Skeletal muscle satellite cell (primary cell): ENCODE results near the gene NUP214.

ENCODE experiments used
- H3K27me3 ChIP-seq: 2 replicates; pipeline ENCODE4 v1.7.0; 2013; ENCODE audit warnings: low read length; ENCODE audit not compliant: control insufficient read depth, insufficient read depth
- H3K36me3 ChIP-seq: 2 replicates; pipeline ENCODE4 v1.7.0; 2013; ENCODE audit warnings: mild to moderate bottlenecking, control low read depth, low read length; ENCODE audit not compliant: insufficient read depth
- H3K4me1 ChIP-seq: 2 replicates; pipeline ENCODE4 v1.7.0; 2013; ENCODE audit warnings: low read length; ENCODE audit not compliant: control insufficient read depth, insufficient read depth
- H3K4me2 ChIP-seq: 2 replicates; pipeline ENCODE4 v1.7.0; 2013; ENCODE audit warnings: mild to moderate bottlenecking, low read length
- H3K4me3 ChIP-seq: 2 replicates; pipeline ENCODE4 v1.7.0; 2013; ENCODE audit warnings: low read length
- H3K9ac ChIP-seq: 2 replicates; pipeline ENCODE4 v1.7.0; 2013; ENCODE audit warnings: mild to moderate bottlenecking, low read depth, low read length, moderate library complexity
- H3K9me3 ChIP-seq: replicated peaks from 2 replicates; pipeline ENCODE4 v1.7.0; 2013; ENCODE audit warnings: mild to moderate bottlenecking, control low read depth, low read length

NUP214 gene

GRCh38 chr9:131090025-131090787 is 35.2 kb upstream of the NUP214 start:
- no peak overlapping the region for H3K4me2 ChIP-seq
- H3K9ac ChIP-seq, result no peak overlapping the region
- H3K27me3 ChIP-seq, result peaks cover 45% of the 10 kb centered on the region
- H3K4me3 ChIP-seq, result no peak overlapping the region
- H3K9me3 ChIP-seq, result no peaks in the 10 kb centered on the region
- H3K36me3 ChIP-seq, result no peaks in the 10 kb centered on the region
- no peaks in the 10 kb centered on the region for H3K4me1 ChIP-seq

DNA sequence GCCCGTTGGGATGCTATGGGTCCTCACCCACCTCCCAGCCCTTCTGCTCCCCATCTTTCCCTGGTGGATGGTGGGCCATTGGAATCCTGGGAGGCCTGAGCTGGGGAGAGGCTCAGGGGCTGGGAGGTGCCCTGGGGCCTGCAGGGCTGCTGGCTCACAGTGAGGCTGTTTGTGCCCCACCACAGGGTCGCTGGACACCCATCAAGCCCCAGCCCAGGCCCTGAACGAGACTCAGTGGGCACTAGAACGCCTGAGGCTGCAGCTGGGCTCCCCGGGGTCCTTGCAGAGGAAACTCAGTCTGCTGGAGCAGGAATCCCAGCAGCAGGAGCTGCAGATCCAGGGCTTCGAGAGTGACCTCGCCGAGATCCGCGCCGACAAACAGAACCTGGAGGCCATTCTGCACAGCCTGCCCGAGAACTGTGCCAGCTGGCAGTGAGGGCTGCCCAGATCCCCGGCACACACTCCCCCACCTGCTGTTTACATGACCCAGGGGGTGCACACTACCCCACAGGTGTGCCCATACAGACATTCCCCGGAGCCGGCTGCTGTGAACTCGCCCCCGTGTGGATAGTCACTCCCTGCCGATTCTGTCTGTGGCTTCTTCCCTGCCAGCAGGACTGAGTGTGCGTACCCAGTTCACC is 33.9 kb upstream of the NUP214 start:
- Histone ChIP-seq H3K27me3 (peaks cover 48% of the 10 kb centered on the region), H3K4me1 (no peaks in the 10 kb centered on the region), H3K9me3 (no peaks in the 10 kb centered on the region), H3K9ac (no peak overlapping the region), H3K36me3 (no peaks in the 10 kb centered on the region), H3K4me3 (no peak overlapping the region), H3K4me2 (no peak overlapping the region)

GRCh38 chr9:131092030-131092429 is 33.4 kb upstream of the NUP214 start:
- no peaks in the 10 kb centered on the region for H3K36me3 ChIP-seq
- H3K4me3 ChIP-seq, result no peak overlapping the region
- H3K4me1 ChIP-seq, result no peaks in the 10 kb centered on the region
- H3K9me3 ChIP-seq, result no peaks in the 10 kb centered on the region
- no peak overlapping the region for H3K9ac ChIP-seq
- H3K4me2 ChIP-seq, result no peak overlapping the region
- peaks cover 51% of the 10 kb centered on the region for H3K27me3 ChIP-seq

GRCh38 chr9:131092548-131093440 is 32.6 kb upstream of the NUP214 start:
- no peaks in the 10 kb centered on the region for H3K36me3 ChIP-seq
- H3K4me1 ChIP-seq, result no peaks in the 10 kb centered on the region
- no peaks in the 10 kb centered on the region for H3K9me3 ChIP-seq
- no peak overlapping the region for H3K4me3 ChIP-seq
- H3K9ac ChIP-seq, result no peak overlapping the region
- no peak overlapping the region for H3K4me2 ChIP-seq
- H3K27me3 ChIP-seq, result peaks cover 51% of the 10 kb centered on the region

- H3K4me2 ChIP-seq, result no peak overlapping the region
- H3K36me3 ChIP-seq, result no peaks in the 10 kb centered on the region
- no peak overlapping the region for H3K4me3 ChIP-seq
- no peak overlapping the region for H3K9ac ChIP-seq
- peaks cover 57% of the 10 kb centered on the region for H3K27me3 ChIP-seq
- H3K4me1 ChIP-seq, result no peaks in the 10 kb centered on the region
- no peaks in the 10 kb centered on the region for H3K9me3 ChIP-seq
Measured at GRCh38 chr9:131094015-131094414, 31.4 kb upstream of the NUP214 start.

GRCh38 chr9:131094622-131095021 is 30.8 kb upstream of the NUP214 start:
- peaks cover 62% of the 10 kb centered on the region for H3K27me3 ChIP-seq
- no peaks in the 10 kb centered on the region for H3K4me1 ChIP-seq
- H3K9me3 ChIP-seq, result no peaks in the 10 kb centered on the region
- H3K4me2 ChIP-seq, result no peak overlapping the region
- H3K4me3 ChIP-seq, result no peak overlapping the region
- H3K36me3 ChIP-seq, result no peaks in the 10 kb centered on the region
- H3K9ac ChIP-seq, result no peak overlapping the region

DNA sequence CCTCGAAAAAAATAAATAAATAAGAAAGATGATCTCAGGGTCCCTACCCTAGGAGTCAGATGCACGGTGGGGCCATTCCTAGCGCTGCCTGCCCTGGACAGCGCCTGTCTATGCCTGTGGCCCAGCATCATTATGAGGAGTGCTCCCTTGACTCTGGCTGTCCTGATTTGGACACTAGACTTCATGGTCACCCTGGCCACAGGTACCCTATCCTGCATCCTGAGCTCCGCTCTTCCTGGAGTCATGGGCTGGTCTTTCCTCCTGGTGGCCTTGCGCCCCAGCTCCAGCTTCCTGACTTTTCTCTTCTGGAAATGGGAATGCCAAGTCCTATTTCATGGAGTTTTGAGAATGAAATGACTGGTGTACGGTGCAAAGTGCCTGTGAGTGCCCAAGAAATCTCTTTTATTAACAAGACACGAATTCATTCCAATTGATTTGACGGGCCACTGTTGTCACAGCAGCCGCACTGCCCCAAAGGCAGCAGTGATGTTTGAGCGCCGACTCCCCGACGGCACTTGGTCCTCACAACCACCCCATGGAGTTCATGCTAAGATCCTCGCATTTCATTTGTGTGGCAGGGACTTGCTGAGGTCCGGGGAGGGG is 29.6 kb upstream of the NUP214 start:
- Histone ChIP-seq H3K9me3 (no peaks in the 10 kb centered on the region), H3K27me3 (peaks cover 62% of the 10 kb centered on the region), H3K4me2 (peak overlapping the region; percentile 50), H3K36me3 (no peaks in the 10 kb centered on the region), H3K9ac (no peak overlapping the region), H3K4me1 (no peaks in the 10 kb centered on the region), H3K4me3 (no peak overlapping the region)

GRCh38 chr9:131096269-131097125 is 28.9 kb upstream of the NUP214 start, which contains the start of gene AIF1L:
Gene AIF1L (plus strand): TSS chr9:131096531. CDS start chr9:131096630, 99 bp downstream.
- H3K9me3 ChIP-seq, result no peaks in the 10 kb centered on the region
- peak within 1 kb of the TSS; percentile 72 for H3K4me2 ChIP-seq
- no peaks in the 10 kb centered on the region for H3K36me3 ChIP-seq
- H3K9ac ChIP-seq, result no peak within 1 kb of the TSS
- H3K4me3 ChIP-seq, result peak within 1 kb of the TSS; percentile 57
- H3K4me1 ChIP-seq, result no peaks in the 10 kb centered on the region
- H3K27me3 ChIP-seq, result peaks cover 61% of the 10 kb centered on the region

DNA sequence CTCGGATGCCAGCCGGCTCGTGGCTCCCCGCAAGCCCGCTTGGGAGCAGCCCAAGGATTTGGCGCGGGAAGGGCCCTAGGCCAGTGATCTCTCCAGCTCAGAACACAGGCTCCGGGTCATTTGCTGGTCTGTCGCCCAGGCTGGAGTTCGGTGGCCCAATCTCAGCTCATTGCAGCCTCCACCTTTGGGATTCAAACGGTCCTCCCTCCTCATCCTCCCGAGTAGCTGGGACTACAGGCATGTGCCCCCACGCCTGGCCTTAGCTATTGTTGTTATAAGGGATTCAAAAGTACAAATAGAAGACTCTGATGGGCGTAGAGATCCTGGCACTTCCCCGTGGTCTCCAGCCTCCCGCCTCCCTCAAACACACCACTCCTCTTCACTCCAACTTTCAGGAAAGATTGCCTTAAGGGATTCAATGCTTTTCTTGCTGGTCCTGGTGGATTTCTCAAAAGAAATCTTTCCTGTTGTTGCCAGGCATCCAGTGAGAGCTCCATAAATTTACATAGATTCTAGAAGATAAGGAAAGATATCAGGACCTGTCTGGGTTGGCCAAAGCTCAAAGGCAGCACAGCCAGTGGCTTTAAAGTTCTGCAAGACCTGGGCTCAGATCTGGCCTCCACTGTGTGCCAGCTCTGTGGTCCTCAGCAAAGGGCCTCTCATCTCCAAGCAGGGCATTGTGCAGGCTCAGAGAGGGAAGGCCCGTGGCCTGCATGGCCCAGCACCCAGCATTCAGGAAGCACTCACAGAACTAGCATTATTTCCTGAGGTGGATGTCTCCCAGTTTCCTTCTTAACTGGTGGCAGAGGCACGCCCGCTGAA is 28.0 kb upstream of the NUP214 start:
- Histone ChIP-seq H3K4me2 (peak overlapping the region; percentile 72), H3K4me1 (no peaks in the 10 kb centered on the region), H3K27me3 (peaks cover 57% of the 10 kb centered on the region), H3K9me3 (no peaks in the 10 kb centered on the region), H3K4me3 (no peak overlapping the region), H3K9ac (no peak overlapping the region), H3K36me3 (no peaks in the 10 kb centered on the region)

GRCh38 chr9:131097948-131098278 is 27.5 kb upstream of the NUP214 start:
- Histone ChIP-seq H3K9ac (no peak overlapping the region), H3K9me3 (no peaks in the 10 kb centered on the region), H3K27me3 (peaks cover 63% of the 10 kb centered on the region), H3K4me1 (peaks cover 5% of the 10 kb centered on the region), H3K4me2 (no peak overlapping the region), H3K4me3 (no peak overlapping the region), H3K36me3 (no peaks in the 10 kb centered on the region)
